Hepatocyte (in vitro differentiated cells): ENCODE data around the gene MAGEB10. TPM values are rescaled to one million over a fixed set of nuclear protein-coding genes. Genes with fewer than 3 reads are reported as not detected.

ENCODE experiments used
- DNase-seq: peaks from one replicate; pipeline ENCODE4 v3.0.0-alpha.2; 2016; ENCODE audit warnings: low spot score
- H2AFZ ChIP-seq: fragments of 200-600 bp; sonication (generic); 2 replicates; pipeline ENCODE4 v1.6.0; 2016; ENCODE audit warnings: antibody characterized with exemption, mild to moderate bottlenecking
- H3K27ac ChIP-seq: fragments of 200-600 bp; sonication (generic); 2 replicates; pipeline ENCODE4 v1.5.1; 2016; ENCODE audit warnings: mild to moderate bottlenecking
- H3K27me3 ChIP-seq: fragments of 200-600 bp; sonication (generic); 2 replicates; pipeline ENCODE4 v1.6.1; 2016
- H3K36me3 ChIP-seq: fragments of 200-600 bp; sonication (generic); replicated peaks from 2 replicates; pipeline ENCODE4 v1.5.1; 2016; ENCODE audit warnings: low read depth; ENCODE audit not compliant: insufficient read depth
- H3K4me1 ChIP-seq: fragments of 200-600 bp; sonication (generic); 2 replicates; pipeline ENCODE4 v1.5.1; 2016; ENCODE audit warnings: mild to moderate bottlenecking, moderate library complexity; ENCODE audit not compliant: insufficient read depth
- H3K4me2 ChIP-seq: fragments of 200-600 bp; sonication (generic); 2 replicates; pipeline ENCODE4 v1.6.0; 2016
- H3K4me3 ChIP-seq: fragments of 200-600 bp; sonication (generic); 2 replicates; pipeline ENCODE4 v1.5.1; 2016; ENCODE audit warnings: mild to moderate bottlenecking
- H3K79me2 ChIP-seq: fragments of 200-600 bp; sonication (generic); 2 replicates; pipeline ENCODE4 v1.6.0; 2017; ENCODE audit warnings: mild to moderate bottlenecking
- H3K9me2 ChIP-seq: fragments of 200-600 bp; sonication (generic); replicated peaks from 2 replicates; pipeline ENCODE4 v1.6.0; 2017; ENCODE audit warnings: mild to moderate bottlenecking; ENCODE audit not compliant: insufficient read depth
- H3K9me3 ChIP-seq: fragments of 200-600 bp; sonication (generic); 2 replicates; pipeline ENCODE4 v1.5.1; 2016; ENCODE audit warnings: low read depth, mild to moderate bottlenecking
- H4K20me1 ChIP-seq: fragments of 200-600 bp; sonication (generic); 2 replicates; pipeline ENCODE4 v1.6.0; 2016; ENCODE audit warnings: mild to moderate bottlenecking; ENCODE audit not compliant: insufficient read depth, poor library complexity, severe bottlenecking
- CTCF ChIP-seq: fragments of 200-600 bp; sonication (generic); IDR thresholded peaks from 2 replicates; pipeline ENCODE4 v1.5.1; 2016; ENCODE audit warnings: antibody characterized with exemption, mild to moderate bottlenecking; ENCODE audit not compliant: poor library complexity
- EZH2 ChIP-seq: fragments of 200-600 bp; sonication (generic); IDR thresholded peaks from 2 replicates; pipeline ENCODE4 v1.6.1; 2016; ENCODE audit warnings: antibody characterized with exemption, mild to moderate bottlenecking, borderline replicate concordance
- EZH2phosphoT487 ChIP-seq: fragments of 200-600 bp; sonication (generic); IDR thresholded peaks from one replicate; pipeline ENCODE4 v1.6.1; 2018; ENCODE audit warnings: antibody characterized with exemption, mild to moderate bottlenecking, low read depth, moderate library complexity; ENCODE audit not compliant: unreplicated experiment, severe bottlenecking
- WGBS: methylation state at CpG from one replicate; pipeline ENCODE4 v1.1.6; 2016; ENCODE audit warnings: low lambda C conversion rate; ENCODE audit errors: missing lambda C conversion rate; 5-methylcytosine and 5-hydroxymethylcytosine counted together
- polyA plus RNA-seq: library from polyadenylated mRNA; unstranded; fragments of >200 nt; fragmentation: Nextera tagmentation; extraction: Ambion mirVana; gene quantifications from 2 replicates; pipeline ENCODE4 v1.2.1, GENCODE V29; 2016
- total RNA-seq: library from RNA; depleted of rRNA; stranded (reverse); fragments of >200 nt; gene quantifications from 2 replicates; pipeline ENCODE4 v1.2.3, GENCODE V29; 2014

Gene MAGEB10
- total and polyA plus RNA-seq, 2 experiments from 2014 or later: not detected

- TF ChIP-seq CTCF (no peak), EZH2phosphoT487 (no peak), EZH2 (no peak)
- H3K9me2 ChIP-seq: no peaks in the 10 kb centered on the region
Measured at GRCh38 chrX:27775984-27776383, 31.8 kb upstream of the MAGEB10 start.

GRCh38 chrX:27796640-27797257 is 11.0 kb upstream of the MAGEB10 start:
- Histone ChIP-seq H2AFZ (no peak overlapping the region), H3K4me1 (no peaks in the 10 kb centered on the region), H3K9me3 (no peaks in the 10 kb centered on the region), H3K4me3 (no peak overlapping the region), H3K4me2 (no peak overlapping the region), H3K27me3 (no peaks in the 10 kb centered on the region), H3K36me3 (no peaks in the 10 kb centered on the region), H3K27ac (no peak overlapping the region), H4K20me1 (no peaks in the 10 kb centered on the region), H3K79me2 (no peaks in the 10 kb centered on the region), H3K9me2 (no peaks in the 10 kb centered on the region)
- no peak for DNase-seq
- TF ChIP-seq CTCF: no peak
- no peak for TF ChIP-seq EZH2phosphoT487
- TF ChIP-seq EZH2: no peak
- 64% methylated on average over 6 of the region's 6 CpGs for WGBS

More at GRCh38 chrX:27775984-27776383, 31.8 kb upstream of the MAGEB10 start:
- H3K4me3 ChIP-seq: no peak overlapping the region
- no peak for DNase-seq
- H3K9me3 ChIP-seq: no peaks in the 10 kb centered on the region
- no peaks in the 10 kb centered on the region for H4K20me1 ChIP-seq
- H3K36me3 ChIP-seq: no peaks in the 10 kb centered on the region
- WGBS: 64% methylated on average over 2 of the region's 2 CpGs
- no peaks in the 10 kb centered on the region for H3K27me3 ChIP-seq
- H3K27ac ChIP-seq: no peak overlapping the region
- no peak overlapping the region for H2AFZ ChIP-seq
- H3K4me2 ChIP-seq: no peak overlapping the region
- H3K79me2 ChIP-seq: no peaks in the 10 kb centered on the region
- no peaks in the 10 kb centered on the region for H3K4me1 ChIP-seq

GRCh38 chrX:27797575-27797974 is 10.2 kb upstream of the MAGEB10 start:
- no peak overlapping the region for H3K27ac ChIP-seq
- H3K36me3 ChIP-seq: no peaks in the 10 kb centered on the region
- H4K20me1 ChIP-seq: no peaks in the 10 kb centered on the region
- no peak for DNase-seq
- H3K4me2 ChIP-seq: no peak overlapping the region
- H3K9me3 ChIP-seq: no peaks in the 10 kb centered on the region
- no peaks in the 10 kb centered on the region for H3K27me3 ChIP-seq
- TF ChIP-seq EZH2phosphoT487 (no peak), CTCF (no peak), EZH2 (no peak)
- no peaks in the 10 kb centered on the region for H3K79me2 ChIP-seq
- H2AFZ ChIP-seq: no peak overlapping the region
- H3K9me2 ChIP-seq: no peaks in the 10 kb centered on the region
- H3K4me3 ChIP-seq: no peak overlapping the region
- H3K4me1 ChIP-seq: no peaks in the 10 kb centered on the region
- WGBS: 54% methylated on average over 1 of the region's 1 CpG
